ENCODE data around the gene THOC5.

Gene THOC5

DNA sequence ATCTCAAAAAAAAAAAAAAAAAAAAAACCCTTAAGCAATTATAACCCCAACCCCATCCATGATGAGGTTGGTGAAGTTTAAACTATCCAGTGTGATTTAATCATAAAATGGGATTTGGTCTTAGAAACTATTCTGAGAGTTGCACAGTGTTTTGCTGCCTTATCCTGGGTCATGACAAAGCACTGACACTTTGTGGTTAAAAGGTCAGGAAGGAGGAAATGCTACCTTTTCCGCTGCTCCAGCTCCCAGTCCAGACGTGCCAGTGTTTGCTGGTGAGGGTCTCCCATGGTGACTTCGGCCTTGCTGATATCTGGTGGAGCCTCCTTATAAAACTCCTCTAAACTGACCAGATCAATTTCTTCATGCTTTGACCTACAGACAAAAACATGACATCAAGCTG is 14.5 kb downstream of the THOC5 start:
- no peaks in the 10 kb centered on the region for H3K4me1 Mint-ChIP-seq
- H3K4me3 Mint-ChIP-seq = no peak overlapping the region
- no peak overlapping the region for H3K27ac Mint-ChIP-seq
- no peaks in the 10 kb centered on the region for H3K27me3 Mint-ChIP-seq
- peaks cover 52% of the 10 kb centered on the region for H3K36me3 Mint-ChIP-seq
- DNase-seq = no peak
- no peaks in the 10 kb centered on the region for H3K9me3 Mint-ChIP-seq
- CTCF ChIA-PET = no interaction called here

DNA sequence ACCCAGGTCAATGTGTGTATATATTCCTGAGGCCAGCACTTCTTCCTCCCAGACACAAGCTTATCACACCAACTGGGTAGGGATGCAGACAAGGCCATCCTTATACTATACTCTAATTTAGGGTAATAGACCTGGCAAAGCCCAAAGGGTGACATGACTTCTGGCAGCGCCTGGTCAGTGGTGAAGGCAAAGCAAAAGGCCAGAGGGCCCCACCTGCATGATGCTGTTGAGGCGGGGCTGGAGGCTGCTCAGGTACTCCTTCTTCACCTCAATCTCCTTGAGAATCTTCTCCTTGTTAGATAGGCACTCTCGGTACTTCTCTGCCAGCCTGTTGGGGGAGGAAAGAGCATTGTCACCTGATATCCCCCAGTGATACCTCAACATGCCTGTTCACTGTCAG is 17.1 kb downstream of the THOC5 start:
- DNase-seq = no peak
- Mint-ChIP-seq H3K4me1 (no peaks in the 10 kb centered on the region), H3K9me3 (no peaks in the 10 kb centered on the region), H3K4me3 (no peak overlapping the region), H3K36me3 (peaks cover 52% of the 10 kb centered on the region), H3K27me3 (no peaks in the 10 kb centered on the region), H3K27ac (no peak overlapping the region)
- CTCF ChIA-PET = no interaction called here

DNA sequence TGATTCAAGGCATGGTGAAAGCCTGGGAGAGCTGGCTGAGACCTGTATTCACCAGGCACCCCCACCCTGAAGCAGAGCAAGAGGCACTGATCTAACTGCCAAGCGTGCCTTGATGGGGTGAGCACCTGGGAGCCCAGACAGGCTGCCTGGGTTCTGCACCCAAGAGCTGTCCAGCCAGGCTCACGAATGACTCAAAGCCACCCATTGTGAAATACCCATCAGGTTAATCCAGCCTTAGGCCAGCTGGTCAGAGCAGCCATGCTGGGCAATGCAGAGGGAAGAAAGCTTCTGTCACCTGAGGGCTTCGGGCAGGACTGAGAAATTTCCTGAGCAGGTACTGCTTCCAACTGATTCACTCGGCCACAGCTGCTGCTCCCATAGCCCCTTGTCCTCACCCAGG is 22.1 kb downstream of the THOC5 start:
- Mint-ChIP-seq H3K4me1 (no peaks in the 10 kb centered on the region), H3K4me3 (no peak overlapping the region)

DNA sequence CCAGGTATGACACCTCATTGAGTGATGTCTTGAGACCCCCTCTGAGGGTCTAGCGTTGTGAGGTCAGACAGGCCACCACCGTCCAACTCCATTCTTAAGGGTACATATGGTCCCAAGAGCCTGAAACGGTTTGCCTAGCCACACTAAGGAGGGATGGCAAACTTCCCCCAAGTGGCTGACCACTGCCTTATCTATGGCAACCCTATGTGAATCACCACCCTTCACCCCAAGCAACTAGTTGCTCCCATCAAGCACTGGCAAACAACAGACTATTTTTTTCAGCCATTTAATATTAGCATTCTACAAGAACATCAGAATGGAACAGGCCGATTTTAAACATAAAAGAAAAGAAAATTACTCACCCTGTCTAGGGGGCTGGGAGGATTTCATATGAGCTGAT is 22.8 kb downstream of the THOC5 start:
- DNase-seq = no peak
- Mint-ChIP-seq H3K27ac (no peak overlapping the region), H3K4me3 (no peak overlapping the region), H3K4me1 (no peaks in the 10 kb centered on the region), H3K9me3 (no peaks in the 10 kb centered on the region), H3K36me3 (peaks cover 46% of the 10 kb centered on the region), H3K27me3 (no peaks in the 10 kb centered on the region)
- CTCF ChIA-PET = no interaction called here

More for the DNA sequence above, 22.1 kb downstream of the THOC5 start:
- peaks cover 45% of the 10 kb centered on the region for H3K36me3 Mint-ChIP-seq
- CTCF ChIA-PET = no interaction called here
- H3K27me3 Mint-ChIP-seq = no peaks in the 10 kb centered on the region
- no peak for DNase-seq
- H3K9me3 Mint-ChIP-seq = no peaks in the 10 kb centered on the region
- H3K27ac Mint-ChIP-seq = no peak overlapping the region

DNA sequence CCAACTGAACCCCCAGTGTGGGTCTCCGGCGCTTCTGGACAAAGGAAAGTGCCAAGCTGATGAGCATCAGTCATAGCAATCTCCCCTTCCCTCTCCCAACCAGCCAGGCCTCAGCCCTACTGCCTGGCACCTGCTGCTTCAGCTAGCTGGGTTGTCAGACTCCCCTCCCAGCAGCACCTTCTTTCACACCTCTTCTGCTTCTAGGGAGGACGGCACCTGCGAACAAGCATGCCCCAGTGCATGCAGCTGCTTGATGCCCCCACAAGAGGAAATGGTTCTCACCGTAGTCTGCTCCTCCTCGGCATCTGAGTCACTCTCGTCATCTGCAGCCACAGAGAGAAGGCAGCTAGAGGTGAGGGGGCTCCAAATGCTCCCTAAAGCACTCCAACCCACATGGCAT is 25.4 kb downstream of the THOC5 start:
- Mint-ChIP-seq H3K4me1 (no peaks in the 10 kb centered on the region), H3K27me3 (no peaks in the 10 kb centered on the region), H3K9me3 (no peaks in the 10 kb centered on the region), H3K4me3 (no peak overlapping the region), H3K36me3 (peaks cover 44% of the 10 kb centered on the region), H3K27ac (no peak overlapping the region)
- CTCF ChIA-PET = interaction anchor here (0.5 kb wide), 1 partner anchor 1580 kb away, joined by 3 read pairs; no protein-coding TSS in a partner anchor
- no peak for DNase-seq

DNA sequence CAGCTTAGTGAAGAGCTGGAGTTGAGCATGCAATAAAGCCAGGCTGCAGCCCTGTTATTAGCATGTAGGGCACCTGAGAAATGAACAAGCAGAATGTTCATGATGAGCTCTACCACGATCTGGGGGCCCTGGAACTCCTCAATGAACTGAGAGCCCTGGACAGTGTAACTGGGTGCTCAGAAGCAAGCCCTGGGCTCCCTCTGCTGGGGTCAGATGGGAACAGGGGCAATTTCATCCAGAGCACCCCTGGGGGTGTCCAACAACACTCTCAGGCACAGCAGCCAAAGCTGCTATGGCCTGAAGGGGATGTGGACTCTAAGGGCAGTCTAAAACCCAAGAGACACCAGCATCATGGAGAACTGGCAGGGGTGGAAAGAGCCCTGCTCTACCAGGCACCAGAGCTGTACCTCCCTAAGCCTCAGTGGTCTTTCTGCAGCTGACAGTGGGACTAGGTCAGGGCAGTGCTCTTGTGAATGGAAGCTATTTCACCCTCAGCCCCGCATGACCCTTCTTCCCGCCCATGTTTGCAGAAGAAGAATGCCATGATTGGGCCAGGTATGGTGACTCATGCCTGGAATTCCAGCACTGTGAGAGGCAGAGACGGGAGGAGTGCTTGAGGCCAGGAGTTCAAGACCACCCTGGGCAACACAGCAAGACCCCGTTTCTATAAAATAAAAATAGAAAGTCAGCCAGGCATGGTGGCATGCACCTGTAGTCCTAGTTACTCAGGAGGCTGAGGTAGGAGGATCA is 28.9 kb downstream of the THOC5 start:
- no peaks in the 10 kb centered on the region for H3K4me1 Mint-ChIP-seq
- H3K36me3 Mint-ChIP-seq = peaks cover 44% of the 10 kb centered on the region
- no peak overlapping the region for H3K27ac Mint-ChIP-seq
- peak; percentile 45 for DNase-seq
- CTCF ChIA-PET = interaction anchor here (1.3 to 1.9 kb wide), 2 partner anchors 129 to 139 kb away, joined by 5 to 7 read pairs; no protein-coding TSS in a partner anchor
- no peaks in the 10 kb centered on the region for H3K27me3 Mint-ChIP-seq
- H3K4me3 Mint-ChIP-seq = no peak overlapping the region
- H3K9me3 Mint-ChIP-seq = no peaks in the 10 kb centered on the region

DNA sequence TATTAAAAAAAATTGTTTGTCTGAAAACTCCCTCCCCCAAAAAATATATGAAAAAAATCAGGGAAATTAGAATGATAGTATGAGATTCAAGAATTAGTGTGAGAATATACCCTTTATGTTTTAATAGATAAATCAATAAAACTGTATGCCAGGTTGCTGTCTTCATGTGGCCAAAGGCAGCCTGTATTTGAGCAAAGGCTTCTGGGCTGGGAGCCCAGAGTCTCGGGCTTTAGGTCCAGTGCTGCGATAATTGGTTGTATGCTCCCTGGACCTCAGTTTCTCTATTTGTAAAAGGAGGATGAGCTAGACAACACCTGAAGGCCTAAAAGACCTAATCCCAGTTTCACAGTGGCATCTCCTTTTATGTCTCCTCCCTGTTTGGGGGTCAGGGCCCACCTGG is 29.8 kb downstream of the THOC5 start:
- Mint-ChIP-seq H3K27me3 (no peaks in the 10 kb centered on the region), H3K4me1 (no peaks in the 10 kb centered on the region), H3K36me3 (peaks cover 48% of the 10 kb centered on the region), H3K9me3 (no peaks in the 10 kb centered on the region), H3K27ac (no peak overlapping the region), H3K4me3 (no peak overlapping the region)
- CTCF ChIA-PET = interaction anchor here (0.5 to 1.9 kb wide), 3 partner anchors 128 to 148 kb away, joined by 3 to 7 read pairs (median 5); no protein-coding TSS in a partner anchor
- no peak for DNase-seq

DNA sequence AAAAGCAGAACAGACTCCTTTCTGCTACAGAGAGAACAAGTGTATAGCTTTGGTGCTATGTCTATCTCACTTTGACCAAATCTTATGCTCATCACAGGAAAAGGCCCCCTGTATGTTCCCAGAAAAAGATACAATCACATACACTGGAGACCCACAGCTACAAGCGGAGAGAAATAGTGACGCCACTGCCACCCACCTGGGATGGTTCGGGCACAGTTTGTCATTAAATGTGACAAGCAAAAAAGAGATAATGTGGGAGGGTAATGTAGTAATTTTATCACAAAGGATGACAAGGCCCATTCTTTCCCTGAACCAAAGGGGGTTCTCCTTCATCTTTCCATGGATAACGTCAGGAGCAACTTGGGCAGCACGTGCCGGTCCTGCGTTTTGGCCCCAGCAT is 32.0 kb downstream of the THOC5 start:
- DNase-seq = no peak
- Mint-ChIP-seq H3K27ac (no peak overlapping the region), H3K36me3 (peaks cover 51% of the 10 kb centered on the region), H3K27me3 (no peaks in the 10 kb centered on the region), H3K4me1 (no peaks in the 10 kb centered on the region), H3K9me3 (no peaks in the 10 kb centered on the region), H3K4me3 (no peak overlapping the region)
- CTCF ChIA-PET = no interaction called here

DNA sequence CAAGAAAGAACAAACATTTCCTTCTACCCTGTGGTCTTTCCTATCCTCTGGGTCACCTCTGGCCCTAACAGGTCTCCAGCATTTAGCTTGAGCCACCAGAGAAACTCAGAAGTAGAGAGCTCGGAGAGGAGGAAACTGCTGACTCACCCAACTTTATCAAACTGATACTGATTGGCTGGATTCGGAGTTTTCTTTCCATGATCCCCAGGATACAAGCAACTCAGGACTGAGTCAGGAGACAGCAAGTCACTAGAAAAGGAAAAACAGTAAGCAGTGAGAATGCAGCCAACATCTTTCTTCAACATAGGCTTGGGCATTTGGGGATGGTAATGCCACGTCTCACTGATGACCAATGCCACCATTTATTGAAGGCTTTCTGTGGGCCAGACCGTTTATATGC is 32.7 kb downstream of the THOC5 start:
- H3K36me3 Mint-ChIP-seq = peaks cover 52% of the 10 kb centered on the region
- CTCF ChIA-PET = no interaction called here
- no peaks in the 10 kb centered on the region for H3K27me3 Mint-ChIP-seq
- no peaks in the 10 kb centered on the region for H3K9me3 Mint-ChIP-seq
- no peak for DNase-seq
- H3K27ac Mint-ChIP-seq = no peak overlapping the region
- no peaks in the 10 kb centered on the region for H3K4me1 Mint-ChIP-seq
- no peak overlapping the region for H3K4me3 Mint-ChIP-seq

DNA sequence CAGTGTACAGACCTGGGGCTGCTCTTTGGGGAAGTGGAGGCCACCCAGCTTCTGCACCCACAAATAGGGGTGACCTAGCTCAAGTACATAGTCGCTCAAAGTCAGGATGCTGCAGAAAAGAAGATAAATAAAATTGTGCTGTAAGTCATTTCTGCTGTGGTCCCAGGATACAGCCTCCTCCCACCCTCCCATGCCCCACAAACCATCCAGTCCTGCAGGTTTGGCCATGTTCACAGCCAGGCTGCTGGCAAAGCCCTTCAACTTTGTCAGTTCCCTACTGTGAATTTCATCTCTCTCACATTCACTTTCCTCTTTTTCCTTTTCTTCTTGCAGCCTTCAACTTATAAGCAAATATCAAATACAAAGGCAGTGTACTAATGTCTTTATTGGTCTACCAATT is 33.6 kb downstream of the THOC5 start:
- H3K4me3 Mint-ChIP-seq = no peak overlapping the region
- no peaks in the 10 kb centered on the region for H3K4me1 Mint-ChIP-seq
- H3K27me3 Mint-ChIP-seq = no peaks in the 10 kb centered on the region
- DNase-seq = no peak
- peaks cover 52% of the 10 kb centered on the region for H3K36me3 Mint-ChIP-seq
- no peak overlapping the region for H3K27ac Mint-ChIP-seq
- CTCF ChIA-PET = no interaction called here
- no peaks in the 10 kb centered on the region for H3K9me3 Mint-ChIP-seq

DNA sequence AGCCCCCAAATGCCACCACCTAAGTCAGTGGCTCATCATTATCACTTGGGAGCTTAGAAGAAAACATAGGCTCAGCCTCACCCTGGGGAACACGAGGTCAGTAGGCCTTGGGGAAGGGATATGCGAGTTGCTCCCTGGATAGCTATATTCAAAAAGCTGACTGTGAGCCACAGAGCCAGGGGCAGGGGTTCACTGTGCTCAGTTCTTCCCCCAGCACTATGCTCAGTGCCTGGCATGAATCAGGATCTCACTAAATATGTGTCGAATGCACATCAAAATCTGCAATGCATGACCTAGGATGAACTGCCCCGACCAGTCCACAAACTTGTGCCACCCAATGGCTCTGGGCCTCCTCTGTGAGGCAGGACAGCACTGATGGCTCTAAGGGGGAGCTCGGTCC is 35.1 kb downstream of the THOC5 start:
- Mint-ChIP-seq H3K9me3 (no peaks in the 10 kb centered on the region), H3K4me1 (no peaks in the 10 kb centered on the region), H3K36me3 (peaks cover 46% of the 10 kb centered on the region), H3K4me3 (no peak overlapping the region), H3K27me3 (no peaks in the 10 kb centered on the region), H3K27ac (no peak overlapping the region)
- DNase-seq = no peak
- CTCF ChIA-PET = interaction anchor here (0.6 kb wide), 1 partner anchor 158 kb away, joined by 3 read pairs; no protein-coding TSS in a partner anchor

DNA sequence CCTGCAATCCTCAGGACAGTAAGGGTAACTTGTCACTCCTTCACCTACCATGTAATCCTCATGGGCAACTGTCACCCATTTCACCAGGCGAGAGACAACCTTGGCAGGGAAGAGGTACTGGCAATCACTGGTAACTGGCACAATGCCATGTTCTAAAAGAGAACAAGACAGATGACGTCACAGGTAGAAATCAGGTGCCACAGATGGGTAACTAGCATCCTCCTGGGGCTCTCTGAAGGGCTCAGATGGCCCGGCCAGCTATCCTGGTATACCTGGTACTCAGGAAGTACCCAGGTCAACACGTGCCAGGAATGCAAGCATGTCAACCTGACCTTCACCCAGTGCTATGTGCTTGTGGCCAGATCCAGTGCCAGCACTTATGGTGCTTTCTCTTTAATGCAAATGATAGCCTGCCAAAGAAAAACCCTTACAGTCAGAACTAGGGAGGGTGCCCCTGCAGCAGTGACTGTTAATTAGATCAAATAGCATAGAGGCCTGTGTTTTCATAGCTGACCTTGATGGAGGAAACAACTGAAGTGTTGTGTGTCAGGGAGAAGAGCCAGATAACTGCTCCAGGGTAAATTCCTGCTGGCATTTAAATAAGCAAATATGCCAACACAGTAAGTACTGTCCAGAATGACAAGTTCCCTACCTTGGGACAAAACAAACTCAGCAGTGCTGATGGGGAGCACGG is 36.2 kb downstream of the THOC5 start:
- H3K27ac Mint-ChIP-seq = no peak overlapping the region

DNA sequence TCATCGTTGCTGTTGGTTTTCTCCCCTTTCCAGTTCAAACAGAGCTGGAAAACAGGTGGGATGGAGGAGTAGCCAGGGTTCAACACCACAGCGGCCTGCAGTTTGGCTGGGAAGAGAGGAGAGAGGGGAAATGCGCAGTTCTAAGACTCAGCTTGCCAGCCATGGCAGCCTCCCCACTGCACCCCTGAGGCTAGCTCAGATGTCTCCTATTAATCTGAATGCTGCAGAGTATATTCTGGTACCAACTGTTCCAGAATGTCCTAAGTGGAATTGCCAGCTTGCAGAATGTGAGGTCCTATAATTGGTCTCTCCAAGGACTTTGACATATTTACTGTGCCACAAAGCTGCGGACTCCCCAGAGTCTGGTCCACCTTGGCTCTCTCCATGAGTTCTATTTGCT is 41.5 kb downstream of the THOC5 start:
- DNase-seq = no peak
- CTCF ChIA-PET = no interaction called here
- H3K27ac Mint-ChIP-seq = no peak overlapping the region
- no peaks in the 10 kb centered on the region for H3K9me3 Mint-ChIP-seq
- peaks cover 10% of the 10 kb centered on the region for H3K4me1 Mint-ChIP-seq
- no peaks in the 10 kb centered on the region for H3K27me3 Mint-ChIP-seq
- H3K36me3 Mint-ChIP-seq = peaks cover 56% of the 10 kb centered on the region
- no peak overlapping the region for H3K4me3 Mint-ChIP-seq

More for the DNA sequence above, 36.2 kb downstream of the THOC5 start:
- CTCF ChIA-PET = no interaction called here
- Mint-ChIP-seq H3K36me3 (peaks cover 45% of the 10 kb centered on the region), H3K27me3 (no peaks in the 10 kb centered on the region), H3K4me1 (no peaks in the 10 kb centered on the region), H3K9me3 (no peaks in the 10 kb centered on the region), H3K4me3 (no peak overlapping the region)
- no peak for DNase-seq

DNA sequence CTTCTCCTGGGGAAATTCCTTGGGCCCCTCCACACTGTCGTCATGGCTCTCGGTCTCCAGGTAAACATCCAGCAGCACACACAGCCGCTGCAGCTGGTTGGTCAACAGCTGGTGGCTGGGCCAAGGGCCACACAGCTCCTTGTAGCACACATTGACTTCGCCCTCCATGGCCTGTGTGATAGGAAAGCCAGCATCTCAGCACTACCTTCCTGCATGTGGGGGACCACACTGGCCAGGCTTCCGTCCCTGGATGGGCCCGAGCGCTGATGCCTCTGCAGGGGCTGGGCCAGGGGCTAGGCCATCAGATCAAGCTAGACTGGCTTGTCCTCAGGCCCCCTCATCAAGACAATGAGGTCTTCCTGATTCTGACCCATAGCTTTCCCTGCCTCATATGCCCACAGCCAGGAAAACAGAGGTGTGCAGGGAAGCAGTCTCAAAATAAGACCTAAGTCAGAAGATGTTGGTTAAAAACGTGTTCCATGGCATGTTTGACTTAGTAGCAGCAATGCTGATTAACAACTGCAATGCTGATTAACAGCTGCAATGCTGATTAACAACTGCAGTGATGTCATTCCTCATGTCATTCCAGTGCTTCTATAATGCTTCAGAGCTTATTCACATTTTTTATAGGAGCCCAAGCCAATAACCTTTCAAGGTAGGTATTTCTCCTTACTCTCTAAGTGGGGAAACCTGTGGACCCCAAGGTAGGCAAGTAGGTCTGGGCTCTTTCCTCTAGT is 42.3 kb downstream of the THOC5 start:
- CTCF ChIA-PET = no interaction called here

More for the DNA sequence above, 42.3 kb downstream of the THOC5 start:
- H3K36me3 Mint-ChIP-seq = peaks cover 52% of the 10 kb centered on the region
- no peak for DNase-seq
- no peaks in the 10 kb centered on the region for H3K27me3 Mint-ChIP-seq
- H3K4me3 Mint-ChIP-seq = no peak overlapping the region
- H3K4me1 Mint-ChIP-seq = peaks cover 10% of the 10 kb centered on the region
- no peak overlapping the region for H3K27ac Mint-ChIP-seq
- H3K9me3 Mint-ChIP-seq = no peaks in the 10 kb centered on the region
